NCI-H748 (cell line): Measurements from ENCODE around the gene JDP2.
"Not testable (repeated sequence)": the region's sequence is repeated elsewhere in the genome, so short reads cannot be mapped to it uniquely, and the experiment has no call there.

Source experiments
- DNase-seq: peaks from one replicate; lab custom pipeline; 2025; ENCODE audit not compliant: unreplicated experiment; lab: John Stamatoyannopoulos, UW

The JDP2 gene

DNA sequence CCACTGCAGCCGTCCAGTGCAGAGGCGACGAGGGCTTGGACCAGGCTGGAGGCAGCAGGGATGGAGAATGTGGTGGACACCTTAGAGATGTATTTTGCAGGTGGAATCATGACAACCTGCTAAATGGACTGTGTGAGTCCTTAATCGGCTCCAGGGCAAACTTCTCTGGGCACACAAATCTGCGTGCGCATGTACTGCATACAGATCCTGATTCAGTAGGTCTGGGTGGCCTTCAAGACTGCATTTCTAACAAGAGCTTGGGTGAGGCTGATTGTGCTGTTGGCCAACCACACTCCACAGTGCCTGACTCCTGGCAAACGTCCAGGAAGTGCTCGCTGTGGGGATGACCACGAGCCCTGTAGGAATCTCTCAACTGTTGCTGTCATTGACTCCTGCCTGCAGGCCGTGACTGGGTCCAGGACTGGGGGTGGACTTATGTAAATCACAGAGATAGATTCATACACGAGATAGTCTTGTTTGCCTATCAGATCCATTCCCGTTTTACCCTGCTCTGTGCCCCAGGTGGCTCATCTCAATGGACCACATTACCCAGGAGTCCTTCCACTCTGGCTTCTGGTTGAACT is 27.2 kb downstream of the JDP2 start:
- DNase-seq, result peak; percentile 25

DNA sequence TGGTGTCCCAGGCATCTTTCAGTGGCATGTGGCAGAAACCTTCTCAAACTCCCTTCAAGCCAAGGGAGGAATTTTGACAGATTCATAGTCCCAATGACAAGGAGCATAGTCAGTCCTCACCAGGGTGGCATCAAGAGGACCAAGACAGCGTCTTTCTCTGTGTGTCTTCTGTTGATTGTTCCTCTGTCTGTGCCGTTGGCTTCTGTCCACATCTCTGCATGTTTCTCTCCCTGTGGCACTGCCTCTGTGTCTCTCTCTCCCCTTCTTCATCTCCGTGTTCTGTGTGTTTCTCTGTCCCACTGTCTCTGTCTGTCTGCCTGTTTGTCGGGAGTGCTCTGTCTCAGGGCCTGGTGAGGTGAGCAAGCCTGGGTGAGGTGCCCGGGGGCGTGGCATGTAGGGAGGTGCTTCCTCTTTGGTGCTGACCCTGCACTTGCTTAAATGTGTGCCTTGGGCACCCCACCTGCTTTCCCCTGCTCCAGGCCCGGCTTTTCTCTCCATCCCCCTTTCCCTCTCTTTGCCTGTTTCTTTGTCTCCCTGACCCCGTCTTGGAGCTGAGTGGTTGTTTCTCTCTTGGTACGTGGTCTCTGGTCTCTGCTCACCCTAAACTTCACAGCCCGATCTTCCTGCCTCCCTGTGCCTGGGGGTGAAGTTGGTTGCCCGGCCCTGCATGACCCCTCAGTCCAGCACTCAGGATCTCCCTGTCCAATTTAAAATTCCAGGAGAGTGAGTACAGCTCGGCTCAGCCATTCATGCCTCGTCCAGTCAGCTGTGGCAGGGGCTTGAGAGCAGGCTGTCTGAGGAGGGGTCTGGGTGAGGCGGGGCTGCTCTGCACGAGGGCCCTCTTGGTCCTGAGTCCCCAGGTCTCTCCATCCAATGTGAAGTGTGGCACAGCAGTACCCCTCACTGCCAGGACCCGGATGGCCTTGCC is 28.5 kb downstream of the JDP2 start:
- DNase-seq, result no peak

DNA sequence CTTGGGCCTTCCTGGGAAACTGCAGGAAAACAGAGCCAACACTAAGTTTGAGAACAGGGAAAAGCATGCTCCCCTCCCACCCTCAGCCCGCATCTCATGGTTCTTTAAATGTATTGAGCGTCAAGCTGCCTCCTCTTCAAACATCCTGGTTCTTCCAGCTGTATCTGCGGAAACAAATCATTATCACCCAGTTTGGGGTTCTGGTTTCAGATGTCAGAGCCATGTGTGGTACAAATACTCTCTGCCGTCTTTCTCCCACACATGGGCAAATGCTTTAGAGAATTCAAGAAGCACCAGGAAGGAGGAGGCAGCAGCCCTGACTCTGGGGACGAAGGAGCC is 29.1 kb downstream of the JDP2 start:
- no peak for DNase-seq

DNA sequence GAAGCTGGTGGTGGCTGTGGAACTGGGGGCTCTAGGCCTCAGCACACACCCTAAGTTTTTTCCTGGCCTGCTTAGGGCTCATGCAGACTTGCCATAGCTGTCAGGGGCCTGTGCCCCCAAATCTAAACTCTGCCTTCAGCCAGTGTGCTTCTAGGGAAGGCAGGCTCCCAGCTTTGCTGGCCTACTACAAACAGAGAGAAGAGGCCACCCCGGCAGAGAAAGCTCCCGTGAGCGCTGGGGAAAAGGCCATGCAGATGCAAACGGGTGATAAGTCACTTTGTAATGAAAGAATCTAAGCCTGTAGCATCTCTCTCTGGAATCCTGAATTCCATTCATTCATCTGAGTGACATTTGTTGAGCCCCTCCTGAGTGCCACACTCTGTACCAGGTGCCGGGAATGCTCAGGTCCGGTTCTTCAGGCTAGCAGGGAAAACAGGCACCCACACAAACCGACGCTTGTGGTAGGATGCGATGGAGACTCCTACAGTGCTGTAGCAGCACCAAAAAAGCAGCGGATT is 29.9 kb downstream of the JDP2 start:
- no peak for DNase-seq

DNA sequence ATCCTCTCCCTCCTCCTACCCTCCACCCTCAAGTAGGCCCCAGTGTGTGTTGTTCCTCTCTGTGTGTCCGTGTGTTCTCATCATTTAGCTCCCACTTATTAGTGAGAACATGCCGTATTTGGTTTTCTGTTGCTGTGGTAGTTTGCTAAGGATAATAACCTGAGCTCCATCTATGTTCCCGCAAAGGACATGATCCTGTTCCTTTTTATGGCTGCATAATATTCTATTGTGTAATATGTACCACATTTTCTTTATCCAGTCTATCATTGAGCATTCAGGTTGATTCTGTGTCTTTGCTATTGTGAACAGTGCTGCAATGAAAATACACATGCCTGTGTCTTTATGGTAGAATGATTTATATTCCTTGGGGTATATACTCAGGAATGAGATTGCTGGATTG is 30.5 kb downstream of the JDP2 start:
- no peak for DNase-seq

DNA sequence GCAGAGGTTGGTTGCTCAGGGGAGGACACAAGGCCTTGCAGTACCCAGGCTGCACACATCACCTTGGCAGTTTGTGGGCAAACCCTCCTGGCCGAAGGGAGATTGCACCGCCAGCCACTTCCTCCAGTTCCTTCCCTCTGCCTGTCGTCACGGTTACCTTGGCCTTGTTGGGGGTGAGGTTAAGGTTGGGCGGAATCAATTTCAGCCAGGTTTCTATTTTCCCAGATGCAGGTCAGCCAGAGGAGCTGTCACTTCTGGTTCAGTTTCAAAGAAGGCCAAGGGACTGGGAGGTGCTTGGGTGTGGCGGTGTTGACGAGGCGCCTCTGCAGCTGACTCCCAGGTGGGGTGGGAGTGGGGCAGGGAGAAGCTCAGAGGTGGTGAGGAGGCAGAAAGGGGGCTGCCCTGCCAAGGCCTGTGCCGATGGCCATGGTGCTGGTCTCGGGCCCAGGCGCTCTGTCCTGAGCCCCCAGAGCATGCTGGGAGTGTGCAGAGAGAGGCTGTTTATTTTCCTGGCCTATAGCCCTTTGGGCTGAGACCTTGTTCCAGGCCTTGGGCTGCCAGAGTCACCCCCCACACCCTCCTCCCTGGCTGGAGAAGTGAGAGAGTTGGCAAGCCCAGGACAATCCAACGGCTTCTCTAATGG is 31.4 kb downstream of the JDP2 start:
- DNase-seq, result peak; percentile 38

DNA sequence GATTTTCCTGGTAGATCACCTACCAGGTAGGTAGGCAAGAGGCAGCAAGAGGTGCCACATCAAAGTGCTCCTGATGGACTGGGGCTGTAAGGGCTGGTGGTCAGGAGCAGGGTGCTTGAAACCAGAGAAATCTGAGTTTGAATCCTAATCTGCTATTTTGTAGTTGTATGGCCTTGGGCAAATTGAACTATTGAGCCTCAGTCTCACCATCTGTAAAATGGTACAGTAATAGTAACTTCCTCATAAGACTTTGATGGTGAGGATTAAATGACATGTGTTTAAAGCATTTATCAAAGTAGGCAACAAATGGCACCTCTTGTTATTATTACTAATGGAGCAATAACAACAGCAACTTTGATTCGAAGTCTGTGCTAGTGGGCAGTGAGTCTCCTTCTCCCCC is 32.0 kb downstream of the JDP2 start:
- no peak for DNase-seq

DNA sequence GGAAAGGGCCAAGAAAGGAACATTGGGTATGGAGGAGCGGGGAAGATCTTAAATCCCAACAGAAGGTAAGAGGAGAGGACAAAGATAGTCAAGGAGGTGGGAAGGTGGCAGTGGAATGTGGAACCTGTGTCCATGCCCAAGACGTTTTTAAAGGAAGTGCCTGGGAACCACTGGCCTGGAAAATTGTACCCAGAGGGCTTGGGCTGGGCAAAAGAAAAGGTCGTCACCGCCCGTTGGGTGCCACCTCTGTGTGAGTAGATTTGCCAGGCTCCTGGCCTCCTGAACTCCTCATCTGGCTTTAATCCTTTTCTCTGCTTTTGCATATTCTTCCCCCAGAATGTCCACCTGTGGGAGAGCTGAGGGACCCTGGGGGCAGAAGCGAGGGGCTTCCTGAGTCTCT is 32.6 kb downstream of the JDP2 start:
- no peak for DNase-seq

DNA sequence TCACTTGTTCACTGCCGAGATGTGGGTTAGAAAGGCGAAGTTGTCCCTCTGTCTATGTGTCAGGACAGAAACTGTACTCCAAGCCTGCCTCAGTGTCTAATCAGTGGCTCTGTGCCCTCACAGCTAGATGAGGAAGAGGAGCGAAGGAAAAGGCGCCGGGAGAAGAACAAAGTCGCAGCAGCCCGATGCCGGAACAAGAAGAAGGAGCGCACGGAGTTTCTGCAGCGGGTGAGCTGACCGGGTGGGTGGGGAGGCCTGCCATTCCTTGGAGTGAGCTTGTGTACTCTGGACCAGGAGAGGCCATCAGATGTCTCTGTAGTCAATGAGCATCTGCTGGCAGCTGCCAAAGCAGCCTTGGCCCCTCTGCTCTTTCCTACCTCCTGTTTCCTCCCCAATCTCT is 33.5 kb downstream of the JDP2 start:
- DNase-seq, result no peak

DNA sequence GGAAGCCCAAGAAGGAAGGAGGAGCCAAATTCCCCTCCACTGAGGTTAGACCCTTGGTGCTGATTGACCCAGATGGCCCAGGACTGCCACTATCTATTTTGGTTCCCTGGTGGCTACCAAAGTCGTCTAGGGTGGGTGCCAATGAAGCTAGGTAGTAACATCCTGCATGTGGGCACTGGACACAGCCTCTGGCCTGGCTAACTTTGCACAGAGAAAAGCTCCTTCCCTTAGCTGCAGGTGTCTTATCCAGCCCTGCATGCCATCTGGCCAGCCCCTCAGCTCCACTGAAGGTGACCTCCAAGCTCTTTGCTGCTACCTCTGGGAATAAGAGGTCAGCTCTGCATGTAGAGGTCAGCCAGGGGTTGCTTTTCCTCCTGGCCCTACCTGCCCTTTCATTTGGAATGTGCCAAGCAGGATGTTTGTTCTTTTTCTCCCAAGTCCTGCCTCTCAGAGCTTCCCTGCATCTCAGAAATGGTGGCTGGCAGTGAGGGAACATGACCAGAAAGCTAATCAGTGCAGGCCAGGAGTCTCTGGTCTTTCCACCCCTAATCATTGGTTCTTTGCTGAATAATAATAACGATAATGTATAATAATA is 34.0 kb downstream of the JDP2 start:
- DNase-seq, result no peak

DNA sequence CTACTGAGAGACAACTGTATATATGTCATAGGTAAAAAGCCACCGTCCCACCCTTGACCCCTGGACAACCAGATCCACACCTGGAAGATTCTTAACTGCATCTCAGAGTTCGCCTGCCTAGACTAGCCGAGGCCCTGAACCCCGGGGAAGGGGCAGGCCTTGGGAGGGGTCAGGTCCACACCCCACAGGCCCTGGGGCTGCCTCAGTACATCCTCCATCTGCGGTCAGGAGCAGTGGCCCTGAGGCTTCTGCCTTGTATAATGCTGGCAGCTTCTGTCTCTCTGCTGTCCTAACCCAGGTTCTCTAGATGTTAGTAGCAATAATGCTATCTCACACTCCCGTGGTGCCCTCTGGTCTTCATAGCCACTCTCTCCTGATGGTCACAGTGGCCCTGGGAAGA is 36.8 kb downstream of the JDP2 start:
- DNase-seq, result no peak

DNA sequence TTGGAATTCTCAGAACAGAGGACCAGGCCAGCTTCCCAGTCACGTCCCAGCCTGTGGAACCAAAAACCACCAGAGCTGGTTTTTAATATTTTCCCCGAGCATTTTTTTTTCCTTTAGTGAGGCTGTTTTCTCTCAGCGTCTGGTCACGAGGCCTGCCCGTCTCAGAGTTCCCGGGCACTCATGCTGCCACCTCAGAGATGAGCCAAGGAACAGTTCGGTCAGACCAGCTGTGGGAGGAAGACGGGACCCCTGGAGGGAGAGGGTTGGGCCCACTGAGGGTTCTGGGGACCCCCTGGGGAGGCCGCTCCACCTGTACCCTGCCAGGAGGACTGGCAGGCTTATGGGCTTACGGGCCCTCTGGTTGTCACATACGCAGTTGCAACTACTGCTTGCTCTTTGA is 39.9 kb downstream of the JDP2 start:
- no peak for DNase-seq

DNA sequence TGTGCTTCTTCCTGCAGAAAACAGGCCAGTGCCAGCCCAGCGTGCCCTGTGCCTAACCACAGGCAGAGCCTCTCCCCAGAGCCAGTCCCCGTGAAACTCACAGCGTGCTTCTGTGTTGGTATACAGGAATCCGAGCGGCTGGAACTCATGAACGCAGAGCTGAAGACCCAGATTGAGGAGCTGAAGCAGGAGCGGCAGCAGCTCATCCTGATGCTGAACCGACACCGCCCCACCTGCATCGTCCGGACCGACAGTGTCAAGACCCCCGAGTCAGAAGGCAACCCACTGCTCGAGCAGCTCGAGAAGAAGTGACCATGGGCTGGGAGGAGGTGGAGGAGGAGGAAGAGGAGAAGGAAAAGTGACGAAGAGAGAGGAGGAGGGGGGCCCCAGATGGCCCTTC is 41.3 kb downstream of the JDP2 start:
- no peak for DNase-seq

DNA sequence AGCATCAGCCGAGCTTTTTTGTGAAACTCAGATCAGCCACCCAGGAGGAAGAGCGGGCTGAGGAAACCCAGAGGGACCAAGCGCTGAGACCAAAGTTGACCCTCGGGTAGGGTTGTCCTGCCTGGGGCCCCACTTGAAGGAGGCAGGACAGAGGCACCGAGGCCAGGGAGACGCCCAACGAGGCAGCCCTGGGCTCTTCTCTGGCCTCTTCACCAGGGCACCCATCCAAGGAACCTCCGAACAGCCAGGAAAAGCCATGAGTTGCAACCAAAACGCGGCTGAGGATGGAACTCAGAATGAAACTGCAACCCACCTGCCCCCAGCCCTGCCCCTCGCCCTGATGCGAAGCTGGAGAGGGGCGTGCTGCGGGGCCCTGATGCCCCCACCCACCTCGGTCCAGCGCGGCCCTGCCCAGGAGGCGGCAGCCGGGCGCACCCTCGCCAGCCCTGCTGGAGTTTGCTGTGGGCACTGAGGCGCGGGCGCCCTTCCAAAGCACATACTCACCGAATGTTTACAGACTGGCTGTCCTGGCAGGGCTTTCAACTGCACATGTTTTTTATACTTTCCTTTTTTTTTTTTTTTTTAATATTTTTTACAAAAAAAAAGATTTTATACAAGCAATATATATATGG is 41.9 kb downstream of the JDP2 start:
- no peak for DNase-seq

DNA sequence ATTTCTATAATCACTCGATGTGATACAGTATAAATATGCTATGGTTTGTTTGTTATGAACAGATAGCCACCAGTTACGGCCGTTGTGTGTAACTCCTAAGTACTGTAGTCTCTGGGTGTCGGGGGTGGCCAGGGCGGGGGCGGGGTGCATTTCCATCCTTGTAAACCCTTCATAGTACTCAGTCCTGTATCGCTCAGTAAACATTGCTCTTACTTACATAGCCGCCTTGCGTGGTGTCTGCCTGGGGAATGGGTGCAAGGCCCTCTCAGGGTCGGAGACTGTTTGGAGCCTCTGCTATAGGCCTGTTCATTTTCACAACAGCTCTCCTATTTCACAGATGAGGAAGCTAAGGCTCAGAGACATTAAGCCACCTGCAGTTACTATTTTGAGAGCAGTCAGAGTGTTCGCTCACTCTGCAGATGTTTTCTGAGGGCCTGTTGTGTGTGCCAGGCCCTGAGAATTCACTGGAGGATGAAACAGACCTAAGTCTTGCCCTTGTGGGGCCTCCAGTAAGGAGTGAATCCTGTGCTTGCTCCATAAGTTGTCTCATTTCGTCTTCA is 42.5 kb downstream of the JDP2 start:
- no peak for DNase-seq

DNA sequence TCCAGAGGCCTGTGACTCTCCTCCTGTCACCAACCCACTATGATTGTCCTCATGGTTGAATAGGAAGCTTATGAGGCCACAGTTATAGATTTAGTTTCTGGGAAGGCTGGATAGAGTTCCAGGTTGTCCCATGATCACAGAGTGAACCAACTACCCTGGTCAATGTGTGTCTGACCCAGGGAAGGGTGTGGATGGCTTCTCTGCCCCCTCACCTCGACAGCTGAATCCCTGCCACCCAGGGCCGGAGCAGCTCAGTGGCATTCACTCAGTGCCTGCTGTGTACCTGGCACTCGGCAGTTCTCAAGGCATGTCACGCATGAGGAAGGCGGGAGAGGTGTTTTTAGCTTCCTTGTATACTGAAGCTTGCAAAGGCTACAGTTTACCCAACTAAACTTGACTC is 43.2 kb downstream of the JDP2 start:
- no peak for DNase-seq

DNA sequence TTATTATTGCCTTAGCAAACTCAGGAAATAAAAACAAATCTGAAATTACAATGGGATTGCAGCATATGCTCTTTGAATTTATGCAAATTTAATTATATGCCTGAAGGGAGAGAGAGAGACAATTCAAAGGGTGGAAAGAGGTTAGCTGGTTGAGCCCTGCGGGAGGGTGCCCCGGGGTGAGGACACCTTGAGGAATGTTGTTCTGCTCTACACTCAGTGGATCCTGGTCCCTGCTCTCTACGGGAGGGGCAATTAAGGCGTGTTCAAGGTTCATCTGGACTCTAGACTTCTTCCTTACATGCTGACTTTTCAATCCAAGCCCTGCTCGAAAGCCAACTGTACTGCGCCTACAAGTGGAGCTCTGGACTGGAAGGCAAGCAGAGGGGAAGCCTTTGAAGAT is 46.3 kb downstream of the JDP2 start:
- not testable (repeated sequence) for DNase-seq

DNA sequence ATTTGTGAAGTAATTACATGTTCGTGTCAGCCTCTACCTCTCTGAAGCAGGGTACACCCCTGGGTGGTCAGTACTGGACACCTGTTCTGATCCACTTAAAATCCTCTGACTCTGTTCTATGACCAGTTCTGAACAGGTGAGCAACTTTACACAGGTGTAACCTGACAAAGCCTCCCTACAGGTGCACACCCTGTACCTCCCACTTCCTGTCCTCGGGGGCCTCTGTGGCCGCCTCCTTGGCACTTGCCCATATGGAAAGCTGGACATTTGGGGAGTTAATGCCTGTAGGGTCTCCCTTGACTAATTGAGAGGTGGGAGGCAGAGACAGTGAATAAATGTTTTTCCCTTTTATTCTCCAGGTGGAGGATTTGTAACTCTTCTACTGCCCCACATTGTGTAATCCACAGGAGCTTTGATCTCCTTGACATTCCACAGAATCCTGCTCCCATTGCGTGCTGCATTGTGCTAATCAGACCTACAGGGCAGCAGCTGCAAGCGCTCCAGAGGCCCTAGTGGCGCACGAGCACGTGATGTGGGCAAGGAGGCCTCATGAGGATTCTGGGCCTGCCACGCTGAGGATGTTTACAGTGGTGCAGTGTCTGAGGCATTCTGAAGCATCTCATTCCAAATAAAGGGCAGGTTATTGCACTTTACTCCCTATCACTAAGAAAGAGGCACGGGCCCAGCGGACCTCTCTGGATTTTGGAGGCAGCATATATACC is 48.6 kb downstream of the JDP2 start:
- peak; percentile 73 for DNase-seq

DNA sequence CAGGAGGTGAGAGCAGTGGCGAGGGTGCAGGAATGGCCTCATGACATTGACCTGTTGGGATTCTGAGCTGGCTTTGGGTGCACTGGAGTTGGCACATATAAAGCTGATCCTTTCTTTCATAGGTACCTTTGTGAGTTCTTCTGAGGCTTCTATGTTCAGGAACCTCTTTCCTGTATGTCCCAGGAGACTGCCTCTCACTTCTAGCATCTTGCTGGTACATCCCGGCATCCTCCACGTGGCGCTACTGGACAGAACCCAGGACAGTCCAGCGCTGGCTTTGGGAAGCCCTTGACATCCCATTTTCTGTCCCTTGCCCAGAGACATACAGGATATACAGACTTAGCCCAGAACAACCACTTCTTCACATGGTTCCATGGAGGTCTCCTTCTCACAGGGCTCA is 50.1 kb downstream of the JDP2 start:
- no peak for DNase-seq
